Endothelial cell of umbilical vein (primary cell): ENCODE measurements around the gene NDUFAB1. TPM values are rescaled to one million over a fixed set of nuclear protein-coding genes. Genes with fewer than 3 reads are reported as not detected.

Experiments used
- BruUV-seq: library from RNA; stranded (reverse); fragments of 400-500 nt; replicated peaks from 2 replicates; lab custom pipeline; 2021; lab: Mats Ljungman, UMichigan
- CTCF ChIA-PET: fragments of 300-600, 350-600 bp; sonication (Branson Sonifier 250); formaldehyde crosslinking; loops from one replicate; lab custom pipeline; 2021; ENCODE audit warnings: antibody characterized with exemption, inconsistent platforms; lab: Charles Lee
- POLR2A ChIA-PET: fragments of 300-600, 350-600 bp; sonication (Branson Sonifier 250); formaldehyde crosslinking; loops from one replicate; lab custom pipeline; 2021; ENCODE audit warnings: antibody characterized with exemption, inconsistent platforms; lab: Charles Lee
- DNase-seq: peaks from one replicate; pipeline ENCODE4 v3.0.0-alpha.2; 2011; ENCODE audit warnings: low read depth, low spot score
- FAIRE-seq: peaks from 2 replicates; lab custom pipeline; 2011; peaks lifted over from hg19 to GRCh38; lab: Jason Lieb, UNC
- H2AFZ ChIP-seq: 2 replicates; pipeline ENCODE4 v1.6.0; 2012; ENCODE audit warnings: low read depth, low read length, control low read depth, inconsistent platforms
- H3K27ac ChIP-seq: 2 replicates; pipeline ENCODE4 v1.5.1; 2011; ENCODE audit warnings: low read depth, mild to moderate bottlenecking, control low read depth, low read length, moderate library complexity; ENCODE audit not compliant: insufficient read depth
- H3K27me3 ChIP-seq, 2 experiments: 2 replicates each; pipeline versions ENCODE4 v1.6.0 to v1.6.1; 2011; ENCODE audit warnings: low read length in 2 of 2, mixed read lengths in 1 of 2; ENCODE audit not compliant: control insufficient read depth in 2 of 2, insufficient read depth in 2 of 2
- H3K36me3 ChIP-seq, 2 experiments: 2 replicates in 1 of 2; 3 replicates in 1 of 2; pipeline ENCODE4 v1.5.1; 2011; ENCODE audit warnings: low read length in 2 of 2, mild to moderate bottlenecking in 1 of 2, moderate library complexity in 1 of 2; ENCODE audit not compliant: control insufficient read depth in 2 of 2, insufficient read depth in 2 of 2; ENCODE audit errors: extremely low read depth in 1 of 2
- H3K4me1 ChIP-seq: 3 replicates; pipeline ENCODE4 v1.5.1; 2011; ENCODE audit warnings: mild to moderate bottlenecking, low read length; ENCODE audit not compliant: control insufficient read depth, insufficient read depth; ENCODE audit errors: extremely low read depth
- H3K4me2 ChIP-seq: 2 replicates; pipeline ENCODE4 v1.6.1; 2011; ENCODE audit warnings: low read length, control low read depth, mixed read lengths; ENCODE audit not compliant: insufficient read depth
- H3K4me3 ChIP-seq, 3 experiments: fragments of 200-600 bp in 1 of 3; sonication (generic), shearing (Covaris generic) in 1 of 3; replicated peaks in 1 of 3; 2 replicates each; pipeline ENCODE4 v1.5.1; 2011 to 2016; ENCODE audit warnings: control low read depth in 3 of 3, low read length in 3 of 3, mild to moderate bottlenecking in 2 of 3, inconsistent platforms in 1 of 3, low read depth in 1 of 3, moderate library complexity in 1 of 3; ENCODE audit not compliant: insufficient read depth in 1 of 3
- H3K79me2 ChIP-seq: 2 replicates; pipeline ENCODE4 v1.6.0; 2012; ENCODE audit warnings: low read length, inconsistent platforms; ENCODE audit not compliant: control insufficient read depth, insufficient read depth
- H3K9ac ChIP-seq: replicated peaks from 2 replicates; pipeline ENCODE3; 2011; ENCODE audit warnings: low read length, control low read depth; ENCODE audit not compliant: insufficient read depth; ENCODE audit errors: extremely low read depth
- H3K9me1 ChIP-seq: replicated peaks from 3 replicates; pipeline ENCODE4 v1.6.0; 2011; ENCODE audit warnings: mild to moderate bottlenecking, low read length; ENCODE audit not compliant: control insufficient read depth, insufficient read depth; ENCODE audit errors: extremely low read depth
- H3K9me3 ChIP-seq: replicated peaks from 2 replicates; pipeline ENCODE4 v1.5.1; 2012; ENCODE audit warnings: low read length, inconsistent platforms; ENCODE audit not compliant: control insufficient read depth, insufficient read depth
- H4K20me1 ChIP-seq: replicated peaks from 2 replicates; pipeline ENCODE3; 2011; ENCODE audit warnings: mild to moderate bottlenecking, low read length; ENCODE audit not compliant: control insufficient read depth, insufficient read depth; ENCODE audit errors: extremely low read depth
- CTCF ChIP-seq, 2 donors: IDR thresholded peaks; 1 replicate in 1 of 2; 2 replicates in 1 of 2; pipeline ENCODE4 v1.5.1; 2011; ENCODE audit warnings: low read length in 2 of 2, mild to moderate bottlenecking in 2 of 2, moderate library complexity in 2 of 2, control low read depth in 1 of 2, inconsistent platforms in 1 of 2, low read depth in 1 of 2; ENCODE audit not compliant: insufficient read depth in 1 of 2; ENCODE audit errors: extremely low read depth in 1 of 2
- EZH2 ChIP-seq: IDR thresholded peaks from 2 replicates; pipeline ENCODE4 v1.6.1; 2012; ENCODE audit warnings: borderline replicate concordance, low read depth, mild to moderate bottlenecking, moderate library complexity, low read length, inconsistent platforms; ENCODE audit not compliant: severe bottlenecking
- FOS ChIP-seq: IDR thresholded peaks from 2 replicates; pipeline ENCODE4 v1.6.1; 2011; ENCODE audit warnings: mild to moderate bottlenecking, low read length, moderate library complexity, borderline replicate concordance; ENCODE audit not compliant: insufficient read depth
- GATA2 ChIP-seq: IDR thresholded peaks from 2 replicates; pipeline ENCODE4 v1.7.0; 2011; ENCODE audit warnings: low read depth, mild to moderate bottlenecking, moderate library complexity, mixed read lengths, low read length; ENCODE audit not compliant: insufficient read length, insufficient read depth
- MAX ChIP-seq: IDR thresholded peaks from 2 replicates; pipeline ENCODE4 v1.6.1; 2011; ENCODE audit not compliant: insufficient read depth, insufficient read length
- POLR2AphosphoS5 ChIP-seq: IDR thresholded peaks from 2 replicates; pipeline ENCODE4 v1.6.1; 2012; ENCODE audit warnings: low read depth, mild to moderate bottlenecking, control low read depth, low read length, moderate library complexity; ENCODE audit not compliant: insufficient read depth
- dilution Hi-C: fragments of 300-500 bp; cut with MboI; formaldehyde crosslinking; loops from one replicate; pipeline ENCODE4 v1.15.0; 2019; ENCODE audit warnings: low sequenced_read_pairs; ENCODE audit not compliant: extremely low pct_ligation_motif_present
- intact Hi-C: fragments of 100-400 bp; cut with micrococcal nuclease; formaldehyde crosslinking; loops from one replicate; pipeline ENCODE4 v1.10.0; 2022
- polyA plus RNA-seq, 4 experiments: library from polyadenylated mRNA; depleted of rRNA in 3 of 4; stranded (reverse) in 3 of 4; unstranded in 1 of 4; fragments of >200 nt; gene quantifications; 2 replicates each; pipeline versions ENCODE4 v1.2.1 to v1.2.3, GENCODE V29; 2011 to 2012; ENCODE audit warnings: missing spikeins in 1 of 4
- total RNA-seq: library from RNA; stranded (reverse); gene quantifications from 2 replicates; pipeline ENCODE4 v1.2.3, GENCODE V29; 2021

NDUFAB1 gene
- total and polyA plus RNA-seq, 2 donors (not counting 3 experiments of a cell fraction or from before 2014, with no cell fraction given), result 112 to 228 TPM

GRCh38 chr16:23581764-23582163 lies 14.4 kb downstream of the NDUFAB1 start:
- Histone ChIP-seq H3K4me3 (no peak overlapping the region), H3K27me3 (no peaks in the 10 kb centered on the region), H2AFZ (no peak overlapping the region), H4K20me1 (no peaks in the 10 kb centered on the region), H3K9me1 (no peaks in the 10 kb centered on the region), H3K4me1 (peaks cover 2% of the 10 kb centered on the region), H3K27ac (no peak overlapping the region), H3K4me2 (no peak overlapping the region), H3K36me3 (peaks cover 10 to 20% of the 10 kb centered on the region in 2 experiments), H3K79me2 (peaks cover 2% of the 10 kb centered on the region), H3K9ac (no peak overlapping the region), H3K9me3 (no peaks in the 10 kb centered on the region)
- CTCF ChIA-PET, result no interaction called here
- dilution Hi-C loops (no loop called here), intact Hi-C loops (no loop called here)
- POLR2A ChIA-PET, result no interaction called here
- DNase-seq (no peak), FAIRE-seq (no peak)
- no peak for TF ChIP-seq EZH2
- no peak for TF ChIP-seq CTCF (IDR thresholded peaks at IDR 0.05; ENCODE audit: extremely low read depth in 1 of 2, insufficient read depth in 1 of 2, low read depth in 1 of 2, low read length in 2 of 2)
- no peak for TF ChIP-seq MAX
- TF ChIP-seq GATA2, result no peak
- no peak for TF ChIP-seq POLR2AphosphoS5
- TF ChIP-seq FOS, result no peak
- no TSS peak for BruUV-seq
